Chondrocyte (in vitro differentiated cells): ENCODE data around the gene REM2. TPM values are rescaled to one million over a fixed set of nuclear protein-coding genes. Genes with fewer than 3 reads are reported as not detected.
"Not testable (repeated sequence)": the region's sequence is repeated elsewhere in the genome, so short reads cannot be mapped to it uniquely, and the experiment has no call there.

ENCODE experiments used
- DNase-seq: peaks from one replicate; pipeline ENCODE4 v3.0.0; 2021; ENCODE audit warnings: mixed read lengths, low spot score
- H3K27ac Mint-ChIP-seq: one replicate; pipeline ENCODE4 v1.8.0; 2021; ENCODE audit warnings: mild to moderate bottlenecking, moderate library complexity, mixed read lengths; ENCODE audit not compliant: unreplicated experiment
- H3K27me3 Mint-ChIP-seq: 2 replicates; pipeline ENCODE4 v1.8.0; 2021; ENCODE audit warnings: low read depth, mixed read lengths
- H3K36me3 Mint-ChIP-seq: 2 replicates; pipeline ENCODE4 v1.8.0; 2021; ENCODE audit warnings: low read depth, mixed read lengths
- H3K4me1 Mint-ChIP-seq: 2 replicates; pipeline ENCODE4 v1.8.0; 2021; ENCODE audit warnings: low read depth, mild to moderate bottlenecking, mixed read lengths
- H3K4me3 Mint-ChIP-seq: one replicate; pipeline ENCODE4 v1.8.0; 2021; ENCODE audit warnings: mild to moderate bottlenecking, moderate library complexity, mixed read lengths; ENCODE audit not compliant: unreplicated experiment
- H3K9me3 Mint-ChIP-seq: 2 replicates; pipeline ENCODE4 v1.8.0; 2021; ENCODE audit warnings: low read depth, mixed read lengths
- CTCF ChIP-seq: fragments of 200-600 bp; sonication (generic); IDR thresholded peaks from 2 replicates; pipeline ENCODE4 v1.5.0; 2021; ENCODE audit warnings: antibody characterized with exemption, mild to moderate bottlenecking, moderate library complexity
- total RNA-seq: library from RNA; stranded (reverse); gene quantifications from 3 replicates; pipeline ENCODE4 v1.2.1, GENCODE V29; 2021

Gene REM2
- total RNA-seq, 1 donor from 2014 or later = 0.10 TPM

- Mint-ChIP-seq H3K36me3 (no peaks in the 10 kb centered on the region), H3K4me3 (no peak overlapping the region), H3K27me3 (no peaks in the 10 kb centered on the region), H3K9me3 (no peaks in the 10 kb centered on the region), H3K27ac (no peak overlapping the region), H3K4me1 (peaks cover 37% of the 10 kb centered on the region)
- no peak for DNase-seq
- TF ChIP-seq CTCF = no peak
These were observed 27.9 kb upstream of the REM2 start for GRCh38 chr14:22854963-22855724.

GRCh38 chr14:22856428-22856827 is 26.6 kb upstream of the REM2 start:
- no peak for TF ChIP-seq CTCF
- Mint-ChIP-seq H3K27me3 (no peaks in the 10 kb centered on the region), H3K4me1 (peaks cover 24% of the 10 kb centered on the region), H3K9me3 (no peaks in the 10 kb centered on the region), H3K36me3 (no peaks in the 10 kb centered on the region), H3K4me3 (no peak overlapping the region), H3K27ac (no peak overlapping the region)
- DNase-seq = no peak

- not testable (repeated sequence) for H3K4me1 Mint-ChIP-seq, H3K27ac Mint-ChIP-seq, H3K4me3 Mint-ChIP-seq, H3K36me3 Mint-ChIP-seq, DNase-seq, H3K27me3 Mint-ChIP-seq, H3K9me3 Mint-ChIP-seq
These were observed 22.6 kb upstream of the REM2 start for GRCh38 chr14:22860377-22860776.

- Mint-ChIP-seq H3K4me1 (peaks cover 9% of the 10 kb centered on the region), H3K36me3 (no peaks in the 10 kb centered on the region), H3K27ac (no peak overlapping the region), H3K4me3 (no peak overlapping the region), H3K9me3 (no peaks in the 10 kb centered on the region), H3K27me3 (no peaks in the 10 kb centered on the region)
- TF ChIP-seq CTCF = no peak
- no peak for DNase-seq
These were observed 21.4 kb upstream of the REM2 start for GRCh38 chr14:22861651-22862050.

GRCh38 chr14:22864979-22865378 is 18.0 kb upstream of the REM2 start:
- H3K4me3 Mint-ChIP-seq = no peak overlapping the region

More at GRCh38 chr14:22864979-22865378, 18.0 kb upstream of the REM2 start:
- Mint-ChIP-seq H3K9me3 (no peaks in the 10 kb centered on the region), H3K36me3 (no peaks in the 10 kb centered on the region), H3K27ac (no peak overlapping the region), H3K4me1 (no peaks in the 10 kb centered on the region), H3K27me3 (no peaks in the 10 kb centered on the region)
- no peak for DNase-seq
- TF ChIP-seq CTCF = no peak
